Prostate gland (tissue), 2 donors: ENCODE results near the gene CDH6.

ENCODE experiments used
- POLR2AphosphoS5 ChIP-seq: sonication (generic); formaldehyde crosslinking; IDR thresholded peaks from one replicate; pipeline ENCODE4 v1.6.1; 2017; ENCODE audit warnings: antibody characterized with exemption
- TF ChIP-seq, protein P1 (sequence below), 4 experiments: fragments of 200-600 bp in 2 of 4; fragments of 450-650 bp in 2 of 4; sonication (generic) in 2 of 4; IDR thresholded peaks; 1 replicate in 3 of 4; 2 replicates in 1 of 4; pipeline ENCODE4 v1.5.1; 2016 to 2019; ENCODE audit warnings: antibody characterized with exemption in 4 of 4, mild to moderate bottlenecking in 2 of 4, moderate library complexity in 2 of 4

DNA sequence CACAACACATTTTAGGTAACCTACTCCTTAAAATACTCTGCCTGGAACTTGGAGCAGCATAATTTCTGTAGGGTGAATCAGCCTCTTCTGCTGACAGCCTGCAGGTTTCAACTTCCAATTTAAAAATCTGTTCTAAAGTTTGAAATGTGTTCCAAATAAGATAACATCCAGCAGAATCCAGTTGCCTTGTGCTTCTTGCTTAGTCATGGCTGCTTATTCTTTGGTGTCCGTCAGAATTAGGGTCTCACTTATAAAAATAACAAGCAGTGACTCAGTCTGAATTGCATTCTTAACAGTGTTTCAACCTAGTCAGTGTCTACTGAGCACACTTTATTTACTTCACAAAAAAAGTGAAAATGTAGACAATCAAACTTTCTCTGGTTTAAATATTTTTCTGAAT is 3.7 kb downstream of the CDH6 start:
- TF ChIP-seq, protein P1, sequence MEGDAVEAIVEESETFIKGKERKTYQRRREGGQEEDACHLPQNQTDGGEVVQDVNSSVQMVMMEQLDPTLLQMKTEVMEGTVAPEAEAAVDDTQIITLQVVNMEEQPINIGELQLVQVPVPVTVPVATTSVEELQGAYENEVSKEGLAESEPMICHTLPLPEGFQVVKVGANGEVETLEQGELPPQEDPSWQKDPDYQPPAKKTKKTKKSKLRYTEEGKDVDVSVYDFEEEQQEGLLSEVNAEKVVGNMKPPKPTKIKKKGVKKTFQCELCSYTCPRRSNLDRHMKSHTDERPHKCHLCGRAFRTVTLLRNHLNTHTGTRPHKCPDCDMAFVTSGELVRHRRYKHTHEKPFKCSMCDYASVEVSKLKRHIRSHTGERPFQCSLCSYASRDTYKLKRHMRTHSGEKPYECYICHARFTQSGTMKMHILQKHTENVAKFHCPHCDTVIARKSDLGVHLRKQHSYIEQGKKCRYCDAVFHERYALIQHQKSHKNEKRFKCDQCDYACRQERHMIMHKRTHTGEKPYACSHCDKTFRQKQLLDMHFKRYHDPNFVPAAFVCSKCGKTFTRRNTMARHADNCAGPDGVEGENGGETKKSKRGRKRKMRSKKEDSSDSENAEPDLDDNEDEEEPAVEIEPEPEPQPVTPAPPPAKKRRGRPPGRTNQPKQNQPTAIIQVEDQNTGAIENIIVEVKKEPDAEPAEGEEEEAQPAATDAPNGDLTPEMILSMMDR (IDR thresholded peaks at IDR 0.05), result no peak
- TF ChIP-seq POLR2AphosphoS5, result no peak
